HG03103 (cell line): ENCODE results near the gene NAB1.
"Not testable (repeated sequence)": the region's sequence is repeated elsewhere in the genome, so short reads cannot be mapped to it uniquely, and the experiment has no call there.

Source experiments
- ATAC-seq: cut with Tn5 transposase; IDR thresholded peaks from one replicate; pipeline ENCODE4 v1.9.1; 2021; ENCODE audit warnings: low read depth; ENCODE audit not compliant: unreplicated experiment

Gene NAB1, protein sequence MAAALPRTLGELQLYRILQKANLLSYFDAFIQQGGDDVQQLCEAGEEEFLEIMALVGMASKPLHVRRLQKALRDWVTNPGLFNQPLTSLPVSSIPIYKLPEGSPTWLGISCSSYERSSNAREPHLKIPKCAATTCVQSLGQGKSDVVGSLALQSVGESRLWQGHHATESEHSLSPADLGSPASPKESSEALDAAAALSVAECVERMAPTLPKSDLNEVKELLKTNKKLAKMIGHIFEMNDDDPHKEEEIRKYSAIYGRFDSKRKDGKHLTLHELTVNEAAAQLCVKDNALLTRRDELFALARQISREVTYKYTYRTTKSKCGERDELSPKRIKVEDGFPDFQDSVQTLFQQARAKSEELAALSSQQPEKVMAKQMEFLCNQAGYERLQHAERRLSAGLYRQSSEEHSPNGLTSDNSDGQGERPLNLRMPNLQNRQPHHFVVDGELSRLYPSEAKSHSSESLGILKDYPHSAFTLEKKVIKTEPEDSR

DNA sequence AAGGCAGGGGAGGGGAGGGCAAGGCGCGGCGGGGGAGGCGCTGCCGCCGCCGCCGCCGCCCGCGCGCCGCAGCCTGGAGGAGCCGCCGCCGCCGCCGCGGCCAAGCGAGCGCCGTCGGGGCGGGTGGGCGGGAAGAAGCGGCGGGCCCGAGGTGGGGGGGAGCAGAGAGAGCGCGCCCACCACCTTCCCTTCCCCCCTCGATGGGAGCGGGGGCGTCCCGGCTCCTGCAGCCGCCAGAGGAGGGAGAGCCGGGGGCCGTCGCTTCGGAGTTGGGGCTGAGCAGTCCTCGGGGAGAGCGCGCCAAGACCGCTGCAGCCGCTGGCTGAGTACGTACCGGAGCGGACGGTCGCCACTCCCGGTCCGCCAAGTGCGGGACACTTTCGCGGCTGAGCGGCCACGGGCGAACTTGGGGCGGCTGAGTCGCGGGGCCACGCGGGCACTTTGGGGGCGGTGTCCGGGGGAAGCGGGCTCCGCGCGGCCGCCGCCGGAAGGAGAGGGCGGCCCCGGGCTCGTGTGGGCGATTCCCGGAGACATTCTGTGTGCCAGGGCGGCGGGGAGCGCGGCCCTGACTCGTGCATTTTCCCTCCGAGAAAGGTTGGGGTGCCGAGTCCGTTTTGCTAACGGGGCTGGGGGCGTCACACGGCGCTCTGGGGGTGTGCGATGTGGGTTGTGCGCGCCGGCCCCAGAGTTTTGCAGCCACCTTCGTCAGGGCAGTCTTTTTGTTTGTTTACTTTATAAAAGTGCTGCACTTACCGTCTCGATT, at the start of gene NAB1:
TSS of gene NAB1 (plus strand) at position 49 of the 763 bp plus-strand sequence. CDS start 10,094 bp downstream, outside the sequence.
- ATAC-seq = peak; percentile 37

DNA sequence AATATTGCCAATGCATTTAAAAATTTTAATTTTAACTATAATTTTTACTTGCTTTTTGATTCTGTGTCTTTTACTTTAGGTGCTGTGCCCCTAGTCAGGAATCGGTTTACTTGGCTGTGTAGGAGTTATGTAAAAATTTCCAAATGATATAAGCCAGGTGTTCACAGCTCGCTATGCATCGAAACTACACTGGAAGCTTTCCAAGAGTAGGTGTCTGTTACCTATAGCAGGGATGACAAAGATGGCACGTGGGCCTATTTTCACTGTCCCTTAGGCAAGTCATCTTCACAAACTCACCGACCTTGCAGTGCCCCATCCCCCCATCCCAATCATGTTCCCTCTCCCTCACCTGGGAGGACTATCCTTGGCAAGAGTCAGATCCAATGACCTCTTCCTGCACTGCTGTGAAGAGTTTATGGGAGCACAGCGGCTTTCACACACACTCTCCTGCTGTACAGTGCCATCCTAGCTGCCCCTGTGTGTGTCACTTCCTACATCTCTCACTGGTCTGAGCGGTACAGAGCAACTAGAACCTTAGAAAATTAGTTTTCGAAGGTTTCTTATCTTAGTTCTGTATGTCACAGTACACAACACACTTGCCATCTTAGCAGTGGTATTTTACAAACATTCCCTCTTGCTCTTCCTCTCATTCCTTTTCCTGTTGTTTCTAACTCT, 49.2 kb upstream of the NAB1 start:
- ATAC-seq = no peak

DNA sequence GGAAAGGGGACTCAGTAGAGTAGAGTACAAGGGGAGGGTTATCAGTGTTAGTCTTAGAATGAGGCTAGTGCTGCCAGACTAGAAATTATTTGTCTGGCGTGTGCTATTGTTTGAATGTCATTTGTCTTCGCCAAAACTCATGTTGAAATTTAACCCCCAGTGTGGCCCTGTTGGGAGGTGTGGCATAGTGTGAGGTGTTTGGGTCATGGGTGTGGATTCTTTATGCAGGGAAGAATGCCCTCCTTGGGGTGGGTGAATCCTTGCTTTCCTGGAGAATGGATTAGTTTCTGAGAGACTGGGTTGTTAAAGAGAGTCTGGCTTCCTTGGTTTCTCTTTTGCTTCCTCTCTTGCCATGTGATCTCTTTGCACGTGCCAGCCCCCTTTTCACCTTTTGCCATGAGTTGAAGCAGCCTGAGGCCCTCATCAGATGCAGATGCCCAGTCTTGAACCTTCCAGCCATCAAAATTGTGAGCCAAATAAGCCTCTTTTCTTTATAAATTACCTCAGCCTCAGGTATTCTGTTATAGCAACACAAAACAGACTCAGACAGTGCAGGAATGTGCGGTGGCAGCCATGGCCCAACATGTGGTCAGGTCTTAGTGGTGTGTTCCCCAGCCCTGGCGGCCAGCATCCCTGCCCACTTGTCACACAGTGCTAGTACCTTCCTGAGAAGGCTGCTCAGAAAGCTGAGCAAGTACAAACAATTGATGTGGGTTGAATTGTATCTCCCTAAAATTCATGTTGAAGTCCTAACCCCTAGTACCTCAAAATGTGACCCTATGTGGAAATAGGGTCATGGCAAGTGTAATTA, 48.4 kb upstream of the NAB1 start:
- ATAC-seq = no peak

DNA sequence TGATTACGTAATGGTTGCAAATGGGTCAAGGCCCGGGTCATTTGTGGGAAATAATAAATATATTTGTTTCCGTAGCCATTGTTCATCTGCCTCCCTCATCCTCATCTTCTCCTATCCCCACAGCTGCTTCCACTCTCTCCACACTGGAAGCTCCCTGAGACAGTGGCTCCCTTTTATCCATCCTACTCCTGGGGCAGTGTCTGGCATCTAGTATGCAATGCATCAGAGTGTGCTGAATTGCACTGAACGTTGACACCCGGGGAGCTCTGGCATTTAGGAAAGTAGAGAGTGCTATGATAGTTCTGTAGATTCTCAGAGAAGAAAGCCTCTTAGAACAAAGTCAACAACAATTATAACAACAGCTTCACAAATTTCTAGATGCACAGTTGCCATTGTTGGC, 45.5 kb upstream of the NAB1 start:
- no peak for ATAC-seq

DNA sequence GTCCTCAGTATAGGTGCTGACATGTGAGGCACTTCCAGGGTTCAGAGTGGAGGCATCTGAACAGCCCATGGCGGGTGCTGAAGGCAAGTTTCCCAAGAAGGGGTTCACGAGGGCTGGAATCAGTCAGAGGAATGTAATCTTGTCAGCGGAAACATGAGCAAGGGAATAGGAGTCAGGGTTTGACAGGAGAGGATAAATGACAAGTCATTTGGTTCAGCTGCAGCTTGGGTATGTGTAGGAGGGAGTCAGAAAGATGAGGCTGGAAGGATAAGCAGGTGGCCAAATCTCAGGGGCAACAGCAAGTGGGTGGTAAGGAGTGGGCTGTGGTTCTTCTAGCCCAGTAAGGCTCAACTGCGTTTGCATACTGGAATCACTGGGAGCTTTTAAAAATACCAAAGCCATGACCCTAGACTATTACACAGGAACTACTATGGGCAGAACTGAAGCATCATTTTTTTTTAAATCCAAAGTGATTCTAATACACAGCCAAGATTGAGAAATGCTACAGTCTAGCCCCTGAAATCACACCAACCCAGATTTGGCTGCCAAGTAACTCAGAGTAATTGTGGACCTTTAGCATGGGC, 41.8 kb upstream of the NAB1 start:
- no peak for ATAC-seq

DNA sequence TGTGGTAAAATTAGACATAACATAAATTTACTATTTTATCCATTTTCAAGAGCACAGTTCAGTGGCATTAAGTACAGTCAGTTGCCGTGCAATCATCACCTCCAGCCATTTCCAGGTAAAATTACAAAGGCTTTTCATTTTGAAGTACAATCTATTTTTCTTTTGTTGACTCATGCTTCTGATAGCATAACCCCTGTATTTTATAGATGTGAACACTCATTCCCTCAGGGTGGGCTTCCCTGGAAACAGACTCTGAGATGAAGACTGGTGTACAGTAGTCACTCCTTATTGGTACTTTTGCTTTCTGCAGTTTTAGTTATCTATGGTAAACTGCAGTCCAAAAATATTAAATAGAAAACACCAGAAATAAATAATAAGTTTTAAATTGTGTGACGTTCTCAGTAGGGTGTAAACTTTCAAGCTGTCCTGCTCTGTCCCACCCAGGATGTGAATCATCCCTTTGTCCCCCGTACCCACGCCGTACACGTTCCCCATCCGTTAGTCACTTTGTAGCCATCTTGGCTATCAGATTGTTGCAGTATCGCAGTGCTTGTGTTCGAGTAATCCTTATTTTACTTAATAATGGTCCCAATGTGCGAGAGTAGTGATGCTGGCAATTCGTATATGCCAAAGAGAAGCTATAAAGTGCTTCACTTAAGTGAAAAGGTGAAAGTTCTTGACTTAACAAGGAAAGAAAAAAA, 41.1 kb upstream of the NAB1 start:
- ATAC-seq = no peak

DNA sequence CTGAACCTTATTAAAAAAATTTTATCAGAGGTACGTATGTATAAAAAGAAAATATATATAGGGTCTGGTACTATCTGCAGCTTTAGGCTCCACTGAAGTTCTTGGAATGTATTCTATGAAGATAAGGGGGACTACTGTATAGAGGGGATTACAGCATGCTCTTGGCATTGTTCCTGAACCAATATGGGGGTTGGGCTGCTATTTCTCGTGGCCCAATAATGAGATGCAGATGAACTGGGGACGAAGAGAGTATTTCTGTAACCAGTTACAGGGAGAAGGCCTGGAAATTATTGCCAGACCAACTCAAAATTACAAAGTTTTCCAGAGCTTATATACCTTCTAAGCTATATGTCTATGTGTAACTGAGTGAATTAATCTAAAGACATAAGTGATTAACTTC, 40.0 kb upstream of the NAB1 start:
- ATAC-seq = not testable (repeated sequence)

DNA sequence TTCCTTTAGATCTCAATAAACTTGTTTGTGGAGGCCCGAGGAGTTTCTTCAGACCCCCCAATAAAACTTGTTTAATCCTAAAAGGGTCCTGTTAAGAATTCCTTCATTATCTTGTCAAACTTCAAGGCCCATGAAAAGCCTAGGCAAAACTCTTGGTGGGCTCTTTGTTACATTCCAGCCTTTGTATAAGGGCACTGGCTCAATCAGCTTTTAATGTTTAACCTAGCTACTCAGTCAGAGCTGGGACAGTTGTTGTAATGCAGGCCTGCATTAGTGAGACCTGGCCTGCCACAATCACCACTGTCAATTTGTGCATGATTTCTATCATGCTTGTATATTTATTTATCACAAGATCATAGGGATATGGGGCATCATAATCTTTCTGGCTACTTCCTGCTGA, 39.5 kb upstream of the NAB1 start:
- ATAC-seq = not testable (repeated sequence)

DNA sequence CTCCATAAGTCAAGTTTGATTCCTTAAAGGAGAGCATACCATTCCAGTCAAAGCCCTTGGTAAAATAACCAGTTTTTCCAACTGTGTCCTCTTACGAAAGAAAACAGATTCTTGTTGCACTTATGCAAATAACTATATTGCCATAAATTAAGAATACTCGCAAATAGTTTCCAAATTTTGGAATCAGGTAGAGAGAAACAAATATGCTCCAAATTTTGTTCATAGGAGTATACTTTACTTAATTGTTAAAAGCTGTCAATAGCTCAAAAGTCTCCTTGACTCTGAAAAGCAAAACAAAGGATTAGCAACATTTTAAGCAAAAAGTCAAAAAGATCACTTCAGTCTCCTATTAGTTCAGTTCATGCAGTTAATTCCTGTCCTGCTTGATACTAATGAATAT, 38.4 kb upstream of the NAB1 start:
- not testable (repeated sequence) for ATAC-seq

DNA sequence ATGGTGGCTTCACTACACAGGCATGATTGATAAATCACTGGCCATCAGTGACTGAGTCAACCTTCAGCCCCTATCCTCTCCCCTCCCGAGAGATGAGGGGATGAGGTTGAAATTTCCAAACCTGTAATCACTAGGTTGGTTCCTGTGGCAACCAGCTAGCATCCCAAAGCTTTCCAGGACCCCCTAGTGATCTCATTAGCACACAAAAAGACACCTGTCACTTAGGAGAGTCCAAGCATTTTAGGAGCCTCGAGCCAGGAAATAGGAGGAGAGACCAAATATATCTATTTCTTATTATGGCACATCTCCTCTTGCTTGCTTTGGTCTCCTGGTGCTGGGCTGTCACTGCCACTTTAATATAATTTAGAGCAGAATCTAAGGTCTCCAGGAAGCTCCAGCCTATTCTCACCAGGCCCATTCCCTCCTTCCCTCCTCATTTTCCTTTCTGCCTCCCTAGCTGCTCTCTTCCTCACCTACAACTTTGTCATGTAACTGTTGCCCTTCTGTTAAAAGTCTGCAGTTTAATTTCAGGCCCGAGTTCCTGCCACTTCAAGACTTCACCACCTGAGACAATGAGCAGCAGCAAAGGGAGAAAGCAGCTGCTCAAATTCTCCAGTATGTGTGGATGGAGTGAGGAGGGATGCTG, 33.2 kb upstream of the NAB1 start:
- ATAC-seq = no peak

DNA sequence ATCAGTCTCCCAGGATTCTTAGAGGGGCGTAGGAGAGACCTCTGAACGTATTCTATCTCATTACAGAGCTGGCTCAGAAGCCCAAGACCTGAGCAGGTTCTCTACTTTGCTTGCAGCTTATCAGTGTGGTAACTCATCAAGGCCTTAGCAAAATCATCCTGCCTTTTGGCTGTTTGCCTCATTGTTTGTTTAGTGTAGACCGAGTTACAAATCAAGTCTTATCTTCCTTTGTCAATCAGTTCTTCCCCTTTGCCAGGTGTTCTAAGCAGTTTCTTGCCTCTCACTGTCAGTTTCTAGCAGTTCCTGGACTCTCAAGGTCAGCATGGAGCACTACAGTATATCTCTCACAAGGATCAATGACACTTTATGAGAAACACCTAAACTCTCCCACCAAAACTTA, 30.9 kb upstream of the NAB1 start:
- ATAC-seq = no peak

DNA sequence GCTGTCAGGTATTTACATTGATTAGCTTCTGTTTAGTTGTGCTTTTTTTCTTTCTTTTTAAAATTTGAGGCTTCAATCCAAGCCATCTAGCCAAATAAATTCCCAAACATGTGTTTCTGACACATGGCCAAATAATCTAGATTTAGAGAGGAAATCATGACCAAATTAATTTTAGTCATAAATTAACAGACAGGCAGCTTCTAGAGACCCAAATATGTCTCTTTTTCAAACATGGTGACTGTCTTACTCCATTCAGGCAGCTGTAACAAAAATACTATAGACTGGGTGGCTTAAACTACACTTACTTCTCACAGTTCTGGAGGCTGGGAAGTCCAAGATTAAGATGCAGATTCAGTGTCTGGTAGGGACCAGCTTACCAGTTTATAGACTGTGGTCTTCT, 23.2 kb upstream of the NAB1 start:
- no peak for ATAC-seq

DNA sequence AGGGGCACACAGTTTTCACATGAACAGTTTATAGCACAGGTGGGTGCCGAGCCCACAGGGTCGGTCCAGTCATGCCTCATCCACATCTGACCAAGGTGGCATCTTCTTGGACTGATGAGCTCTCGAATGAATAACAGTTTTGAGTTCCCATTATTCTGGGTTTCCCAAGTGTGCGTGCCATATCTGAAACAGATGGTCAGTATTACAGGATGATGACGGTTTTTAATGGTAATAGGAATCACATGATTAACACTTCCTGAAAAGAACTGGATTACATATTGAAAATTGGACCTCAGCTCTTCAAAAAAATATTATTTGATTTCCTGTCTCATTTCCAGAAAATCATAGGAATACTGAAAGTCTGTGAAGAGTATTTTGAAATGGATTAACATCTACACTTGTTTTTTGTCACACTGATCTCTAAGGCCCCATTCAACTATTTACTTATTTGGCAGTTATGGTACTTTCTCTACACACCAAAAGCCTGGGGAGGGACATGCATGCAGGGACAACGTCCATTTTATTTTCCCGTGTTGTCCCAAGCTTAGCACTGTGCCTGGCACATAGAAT, 22.2 kb upstream of the NAB1 start:
- ATAC-seq = no peak

DNA sequence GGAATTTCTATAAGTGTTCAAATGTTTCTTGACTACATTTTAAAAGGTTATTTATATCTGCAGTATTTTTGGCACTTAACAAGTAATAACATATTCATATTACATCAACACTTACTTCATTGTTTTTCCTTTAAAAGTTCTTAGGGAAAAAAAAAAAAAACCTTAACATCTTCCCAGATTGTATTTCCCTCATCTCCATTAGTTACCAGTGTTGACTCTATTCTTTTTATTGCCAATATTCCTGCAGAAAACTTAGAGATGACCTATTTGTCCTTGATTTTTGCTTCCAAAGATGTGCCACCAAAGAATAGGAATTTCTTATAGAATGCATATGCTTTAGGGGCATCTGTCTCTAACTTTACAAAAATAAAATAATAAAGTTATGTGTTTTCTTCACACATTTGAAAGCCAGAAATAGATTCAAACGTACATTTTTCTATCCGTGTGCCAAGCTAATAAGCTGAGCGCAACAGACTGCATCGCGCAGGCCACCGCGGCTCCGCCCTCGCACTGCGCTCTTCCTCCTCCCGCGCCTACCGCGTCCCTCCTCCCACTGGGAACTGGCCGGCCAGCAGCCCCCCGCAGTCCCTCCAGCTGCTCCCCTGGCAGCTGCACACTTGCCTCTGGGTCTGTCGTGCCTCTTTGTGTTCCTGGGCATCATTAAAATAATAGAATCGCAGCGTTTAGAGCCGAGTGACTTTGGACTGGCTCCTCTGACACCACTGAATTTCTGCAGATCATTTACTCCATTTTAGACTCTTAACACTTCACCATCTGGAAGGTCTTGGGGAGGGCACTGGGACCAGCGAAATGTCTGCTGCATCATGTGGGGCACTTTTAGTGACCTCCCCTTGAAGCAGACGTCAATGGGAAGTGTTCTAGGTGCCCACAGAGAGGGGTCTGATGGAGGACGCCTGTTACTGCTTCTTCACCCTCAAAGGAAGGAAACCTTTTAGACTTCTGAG, 21.2 kb upstream of the NAB1 start:
- peak; percentile 95 for ATAC-seq

DNA sequence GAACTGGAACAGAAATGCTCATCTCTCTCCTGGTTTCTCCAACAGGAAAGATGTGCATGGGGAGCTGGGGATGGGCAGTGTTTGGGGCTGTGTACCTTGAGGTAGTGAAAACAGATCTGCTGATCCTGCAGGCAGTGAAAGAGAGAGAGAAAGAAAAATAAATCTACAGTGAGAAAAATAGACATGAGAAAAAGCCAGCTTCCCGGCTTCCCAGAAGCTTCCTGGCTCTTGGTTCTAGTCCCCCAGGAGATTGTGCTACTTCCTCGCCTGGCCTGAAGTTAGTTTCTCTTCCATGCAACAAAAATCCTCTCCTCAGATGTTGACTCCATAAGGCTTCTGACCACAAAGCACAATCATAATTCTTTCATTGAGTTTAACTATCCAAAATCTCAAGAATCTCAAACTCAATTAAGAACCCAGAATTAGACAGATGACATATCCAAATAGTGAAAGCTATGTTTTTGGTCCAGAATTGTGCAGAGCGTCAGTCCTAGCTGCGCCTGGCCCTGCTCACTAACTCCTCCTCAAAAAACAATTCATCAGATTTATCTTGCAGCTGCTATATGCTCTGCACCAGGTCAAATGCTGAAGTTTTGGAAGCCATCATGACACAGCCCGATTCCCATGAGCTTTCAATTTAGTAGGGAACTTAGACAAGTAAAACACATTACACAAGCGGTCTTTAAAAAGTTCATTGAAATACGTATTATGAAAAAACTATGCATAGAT, 20.1 kb upstream of the NAB1 start:
- no peak for ATAC-seq

DNA sequence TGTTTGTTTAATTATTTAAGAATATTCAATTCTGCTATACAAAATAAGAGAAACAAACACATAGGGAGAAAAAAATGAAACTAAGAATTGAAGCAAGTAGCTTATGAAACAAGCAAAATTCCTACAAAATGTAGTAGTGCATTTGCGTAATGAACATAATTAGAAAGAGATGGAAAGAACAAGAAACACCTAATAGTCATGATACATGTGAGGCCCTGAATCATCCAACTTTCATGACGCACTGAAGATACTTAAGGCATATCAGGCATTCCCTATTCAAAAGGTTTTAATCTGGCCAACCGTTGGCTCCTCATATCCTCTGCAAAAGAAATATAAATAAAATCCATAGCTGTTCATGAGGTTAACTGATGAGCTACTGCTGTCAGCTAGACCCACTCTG, 14.5 kb upstream of the NAB1 start:
- no peak for ATAC-seq

DNA sequence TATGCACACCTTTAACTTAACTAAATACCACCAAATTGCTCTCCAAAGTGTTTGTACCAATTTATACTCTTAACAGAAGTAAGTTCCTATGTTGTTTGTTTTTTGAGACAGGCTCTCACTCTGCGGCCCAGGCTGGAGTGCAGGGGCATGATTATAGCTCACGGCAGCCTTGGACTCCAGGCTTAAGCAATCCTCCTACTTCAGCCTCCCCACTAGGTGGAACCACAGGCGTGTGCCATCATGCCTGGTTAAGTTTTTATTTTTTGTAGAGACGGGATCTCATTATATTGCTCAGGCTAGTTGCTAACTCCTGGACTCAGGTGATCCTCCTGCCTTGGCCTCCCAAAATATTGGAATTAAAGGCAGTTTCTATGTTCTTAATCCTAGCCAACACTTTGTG, 13.1 kb upstream of the NAB1 start:
- ATAC-seq = no peak
